Measurements from ENCODE around the gene NAGLU.

Gene NAGLU

GRCh38 chr17:42521036-42521435 lies 15.0 kb upstream of the NAGLU start:
- H3K27ac ChIP-seq: no peak overlapping the region
- TF ChIP-seq CTCF (conservative IDR thresholded peaks at IDR 0.05): no peak
- no peak for TF ChIP-seq ZFX (IDR thresholded peaks at IDR 0.05)

GRCh38 chr17:42521666-42522262 lies 14.3 kb upstream of the NAGLU start:
- no peak overlapping the region for H3K27ac ChIP-seq
- no peak for TF ChIP-seq ZFX (IDR thresholded peaks at IDR 0.05)
- no peak for TF ChIP-seq CTCF (conservative IDR thresholded peaks at IDR 0.05)

- H3K27ac ChIP-seq: no peak overlapping the region
- TF ChIP-seq ZFX (IDR thresholded peaks at IDR 0.05) (no peak), CTCF (conservative IDR thresholded peaks at IDR 0.05) (no peak)
Observed at GRCh38 chr17:42522263-42522790, 13.7 kb upstream of the NAGLU start.

- TF ChIP-seq CTCF (conservative IDR thresholded peaks at IDR 0.05) (no peak), ZFX (IDR thresholded peaks at IDR 0.05) (no peak)
- no peak overlapping the region for H3K27ac ChIP-seq
Observed at GRCh38 chr17:42522798-42523278, 13.2 kb upstream of the NAGLU start.

GRCh38 chr17:42525221-42525620 lies 10.8 kb upstream of the NAGLU start:
- no peak overlapping the region for H3K27ac ChIP-seq
- TF ChIP-seq CTCF (conservative IDR thresholded peaks at IDR 0.05) (no peak), ZFX (IDR thresholded peaks at IDR 0.05) (no peak)

GRCh38 chr17:42526031-42526444 lies 10.0 kb upstream of the NAGLU start:
- no peak for TF ChIP-seq CTCF (conservative IDR thresholded peaks at IDR 0.05)
- no peak for TF ChIP-seq ZFX (IDR thresholded peaks at IDR 0.05)
- H3K27ac ChIP-seq: no peak overlapping the region

GRCh38 chr17:42527932-42528331 lies 8.1 kb upstream of the NAGLU start:
- H3K27ac ChIP-seq: no peak overlapping the region
- TF ChIP-seq CTCF (conservative IDR thresholded peaks at IDR 0.05): no peak
- no peak for TF ChIP-seq ZFX (IDR thresholded peaks at IDR 0.05)

Data from C4-2B (cell line).